NOMO-1 (cell line): ENCODE data around the gene RALB.

Experiments
- DNase-seq, 2 experiments: peaks; one replicate each; lab custom pipeline; 2025; ENCODE audit not compliant: unreplicated experiment in 2 of 2; lab: John Stamatoyannopoulos, UW

The RALB gene

GRCh38 chr2:120252225-120253020, at the start of gene RALB:
RALB (plus strand) TSS chr2:120252852; CDS start chr2:120278665, 25,813 bp downstream.
- DNase-seq: peak; percentile 96 to 98

- peak in 1 of 2 experiments; percentile 19 for DNase-seq
Measured at GRCh38 chr2:120203251-120204021, 49.2 kb upstream of the RALB start.

- DNase-seq: no peak
Measured at GRCh38 chr2:120204022-120204405, 48.6 kb upstream of the RALB start.

- no peak for DNase-seq
Measured at GRCh38 chr2:120204417-120204816, 48.2 kb upstream of the RALB start.

GRCh38 chr2:120204945-120205670, 47.5 kb upstream of the RALB start:
- no peak for DNase-seq

GRCh38 chr2:120206022-120206581, 46.5 kb upstream of the RALB start:
- no peak for DNase-seq

GRCh38 chr2:120208381-120209353, 44.0 kb upstream of the RALB start:
- no peak for DNase-seq

- no peak for DNase-seq
Measured at GRCh38 chr2:120209427-120210269, 43.0 kb upstream of the RALB start.

GRCh38 chr2:120210270-120210693, 42.4 kb upstream of the RALB start:
- DNase-seq: no peak

- no peak for DNase-seq
Measured at GRCh38 chr2:120218181-120218580, 34.5 kb upstream of the RALB start.

- no peak for DNase-seq
Measured at GRCh38 chr2:120219291-120219690, 33.4 kb upstream of the RALB start.

- DNase-seq: no peak
Measured at GRCh38 chr2:120219766-120220165, 32.9 kb upstream of the RALB start.

GRCh38 chr2:120220756-120221155, 31.9 kb upstream of the RALB start:
- DNase-seq: no peak

- no peak for DNase-seq
Measured at GRCh38 chr2:120221616-120222015, 31.0 kb upstream of the RALB start.

GRCh38 chr2:120222186-120223033, 30.2 kb upstream of the RALB start:
- no peak for DNase-seq

GRCh38 chr2:120223034-120223912, 29.4 kb upstream of the RALB start, which contains the start of gene TMEM185B:
TMEM185B (minus strand) TSS chr2:120223400; CDS start chr2:120222976, 424 bp downstream.
- DNase-seq: peak; percentile 49 to 75

GRCh38 chr2:120224256-120224655, 28.4 kb upstream of the RALB start:
- no peak for DNase-seq
